GM21367 (cell line): ENCODE measurements around the gene PARD3B.
"Not testable (repeated sequence)": the region's sequence is repeated elsewhere in the genome, so short reads cannot be mapped to it uniquely, and the experiment has no call there.

Experiments used
- ATAC-seq: cut with Tn5 transposase; IDR thresholded peaks from one replicate; pipeline ENCODE4 v1.9.1; 2021; ENCODE audit not compliant: unreplicated experiment

Gene PARD3B

GRCh38 chr2:205217004-205217403 is 671.7 kb downstream of the PARD3B start:
- ATAC-seq = no peak

- no peak for ATAC-seq
Observed at GRCh38 chr2:205218056-205218455, 672.8 kb downstream of the PARD3B start.

- ATAC-seq = not testable (repeated sequence)
Observed at GRCh38 chr2:205218816-205219215, 673.5 kb downstream of the PARD3B start.

- no peak for ATAC-seq
Observed at GRCh38 chr2:205220559-205220958, 675.3 kb downstream of the PARD3B start.

GRCh38 chr2:205232086-205232485 is 686.8 kb downstream of the PARD3B start:
- no peak for ATAC-seq

GRCh38 chr2:205235434-205235833 is 690.2 kb downstream of the PARD3B start:
- no peak for ATAC-seq

GRCh38 chr2:205237524-205237923 is 692.2 kb downstream of the PARD3B start:
- no peak for ATAC-seq

- ATAC-seq = no peak
Observed at GRCh38 chr2:205245001-205245400, 699.7 kb downstream of the PARD3B start.

GRCh38 chr2:205245652-205246051 is 700.4 kb downstream of the PARD3B start:
- ATAC-seq = no peak

- ATAC-seq = no peak
Observed at GRCh38 chr2:205259121-205259520, 713.8 kb downstream of the PARD3B start.

GRCh38 chr2:205261516-205262020 is 716.3 kb downstream of the PARD3B start:
- no peak for ATAC-seq

GRCh38 chr2:205267323-205267722 is 722.0 kb downstream of the PARD3B start:
- ATAC-seq = no peak

GRCh38 chr2:205270689-205271088 is 725.4 kb downstream of the PARD3B start:
- ATAC-seq = no peak

GRCh38 chr2:205273148-205273547 is 727.9 kb downstream of the PARD3B start:
- no peak for ATAC-seq

- no peak for ATAC-seq
Observed at GRCh38 chr2:205273627-205274026, 728.4 kb downstream of the PARD3B start.

- ATAC-seq = no peak
Observed at GRCh38 chr2:205274801-205275200, 729.5 kb downstream of the PARD3B start.

- ATAC-seq = no peak
Observed at GRCh38 chr2:205276116-205276777, 731.0 kb downstream of the PARD3B start.

GRCh38 chr2:205280596-205281236 is 735.4 kb downstream of the PARD3B start:
- no peak for ATAC-seq

GRCh38 chr2:205283736-205284270 is 738.5 kb downstream of the PARD3B start:
- ATAC-seq = no peak

- no peak for ATAC-seq
Observed at GRCh38 chr2:205284334-205284733, 739.1 kb downstream of the PARD3B start.

GRCh38 chr2:205287316-205287715 is 742.0 kb downstream of the PARD3B start:
- ATAC-seq = no peak

GRCh38 chr2:205288686-205289085 is 743.4 kb downstream of the PARD3B start:
- ATAC-seq = no peak
